Bronchial epithelial cell (primary cell): ENCODE results near the gene ANKRD39. TPM values are rescaled to one million over a fixed set of nuclear protein-coding genes. Genes with fewer than 3 reads are reported as not detected.

Experiments
- DNase-seq: peaks from one replicate; pipeline ENCODE4 v3.0.0-alpha.2; 2010; ENCODE audit warnings: low read depth
- FAIRE-seq: peaks from 2 replicates; lab custom pipeline; 2011; peaks lifted over from hg19 to GRCh38; lab: Jason Lieb, UNC
- H3K27me3 ChIP-seq: 2 replicates; pipeline ENCODE4 v1.5.1; 2011; ENCODE audit warnings: low read length; ENCODE audit not compliant: control insufficient read depth, insufficient read depth
- H3K36me3 ChIP-seq: 2 replicates; pipeline ENCODE4 v1.5.1; 2011; ENCODE audit warnings: low read length; ENCODE audit not compliant: control insufficient read depth, insufficient read depth
- H3K4me3 ChIP-seq: 2 replicates; pipeline ENCODE4 v1.5.1; 2011; ENCODE audit warnings: mild to moderate bottlenecking, low read depth, low read length, control low read depth
- CTCF ChIP-seq: IDR thresholded peaks from 2 replicates; pipeline ENCODE4 v1.5.1; 2011; ENCODE audit warnings: mild to moderate bottlenecking, moderate library complexity, low read length, control low read depth, inconsistent platforms; ENCODE audit not compliant: insufficient read depth, severe bottlenecking
- total RNA-seq: library from RNA; depleted of rRNA; stranded (reverse); fragments of >200 nt; gene quantifications from 2 replicates; pipeline ENCODE4 v1.2.1, GENCODE V29; 2014

Gene ANKRD39
- total RNA-seq, 1 donor from 2014 or later = 8.2 TPM

GRCh38 chr2:96884299-96885094 lies 26.7 kb upstream of the ANKRD39 start:
- TF ChIP-seq CTCF = no peak
- DNase-seq = peak; percentile 75
- Histone ChIP-seq H3K36me3 (no peaks in the 10 kb centered on the region), H3K4me3 (no peak overlapping the region), H3K27me3 (no peaks in the 10 kb centered on the region)
- FAIRE-seq = peak; percentile 43

GRCh38 chr2:96883306-96883705 lies 25.5 kb upstream of the ANKRD39 start:
- no peak for TF ChIP-seq CTCF
- no peak for DNase-seq
- no peaks in the 10 kb centered on the region for H3K27me3 ChIP-seq
- no peak for FAIRE-seq
- H3K4me3 ChIP-seq = no peak overlapping the region
- H3K36me3 ChIP-seq = no peaks in the 10 kb centered on the region

- Histone ChIP-seq H3K4me3 (no peak overlapping the region), H3K27me3 (no peaks in the 10 kb centered on the region), H3K36me3 (no peaks in the 10 kb centered on the region)
- no peak for FAIRE-seq
- TF ChIP-seq CTCF = no peak
- no peak for DNase-seq
These were observed 25.1 kb upstream of the ANKRD39 start for GRCh38 chr2:96882906-96883305.

GRCh38 chr2:96882230-96882629 lies 24.4 kb upstream of the ANKRD39 start:
- TF ChIP-seq CTCF = no peak

GRCh38 chr2:96881349-96882195 lies 23.8 kb upstream of the ANKRD39 start:
- Histone ChIP-seq H3K36me3 (no peaks in the 10 kb centered on the region), H3K4me3 (no peak overlapping the region), H3K27me3 (no peaks in the 10 kb centered on the region)
- no peak for TF ChIP-seq CTCF
- DNase-seq (no peak), FAIRE-seq (no peak)

More at GRCh38 chr2:96882230-96882629, 24.4 kb upstream of the ANKRD39 start:
- H3K27me3 ChIP-seq = no peaks in the 10 kb centered on the region
- H3K4me3 ChIP-seq = no peak overlapping the region
- H3K36me3 ChIP-seq = no peaks in the 10 kb centered on the region
- DNase-seq (peak; percentile 84), FAIRE-seq (peak; percentile 47)
